ENCODE data around the gene THEM5.

The THEM5 gene

GRCh38 chr1:151839457-151840403 is 13.8 kb downstream of the THEM5 start, which contains the start of gene C2CD4D:
TSS of gene C2CD4D (minus strand) at chr1:151839820. CDS start at chr1:151838989, 831 bp downstream.
- DNase-seq: peak; percentile 73

- DNase-seq: no peak
These were observed 14.5 kb downstream of the THEM5 start for GRCh38 chr1:151839082-151839412.

GRCh38 chr1:151838222-151839081 is 15.1 kb downstream of the THEM5 start:
- DNase-seq: peak; percentile 76

- DNase-seq: peak; percentile 36
These were observed 15.7 kb downstream of the THEM5 start for GRCh38 chr1:151837884-151838221.

GRCh38 chr1:151837197-151837596 is 16.3 kb downstream of the THEM5 start:
- DNase-seq: no peak

- no peak for DNase-seq
These were observed 17.9 kb downstream of the THEM5 start for GRCh38 chr1:151835596-151835995.

GRCh38 chr1:151834239-151834638 is 19.3 kb downstream of the THEM5 start:
- no peak for DNase-seq

GRCh38 chr1:151833172-151833900 is 20.2 kb downstream of the THEM5 start:
- DNase-seq: no peak

GRCh38 chr1:151832318-151832980 is 21.1 kb downstream of the THEM5 start:
- DNase-seq: no peak

- no peak for DNase-seq
These were observed 21.9 kb downstream of the THEM5 start, which contains the start of gene RORC for GRCh38 chr1:151831605-151832004. TSS of gene RORC (minus strand) at chr1:151831802. CDS start at chr1:151831764, 38 bp downstream.

- DNase-seq: no peak
These were observed 22.3 kb downstream of the THEM5 start for GRCh38 chr1:151831256-151831591.

GRCh38 chr1:151830055-151830454 is 23.5 kb downstream of the THEM5 start:
- no peak for DNase-seq

- no peak for DNase-seq
These were observed 24.0 kb downstream of the THEM5 start for GRCh38 chr1:151829352-151830046.

GRCh38 chr1:151828921-151829320 is 24.6 kb downstream of the THEM5 start:
- DNase-seq: peak; percentile 36

- DNase-seq: no peak
These were observed 25.7 kb downstream of the THEM5 start for GRCh38 chr1:151827853-151828252.

- no peak for DNase-seq
These were observed 27.5 kb downstream of the THEM5 start for GRCh38 chr1:151825751-151826660.

GRCh38 chr1:151825204-151825603 is 28.3 kb downstream of the THEM5 start:
- no peak for DNase-seq

- DNase-seq: no peak
These were observed 30.3 kb downstream of the THEM5 start for GRCh38 chr1:151823175-151823574.

GRCh38 chr1:151822404-151822803 is 31.1 kb downstream of the THEM5 start:
- no peak for DNase-seq

- no peak for DNase-seq
These were observed 32.6 kb downstream of the THEM5 start for GRCh38 chr1:151820940-151821339.
